Measurements from ENCODE around the gene SCTR. TPM values are rescaled to one million over a fixed set of nuclear protein-coding genes. Genes with fewer than 3 reads are reported as not detected.

Gene SCTR
- polyA plus RNA-seq, 3 donors = not detected

DNA sequence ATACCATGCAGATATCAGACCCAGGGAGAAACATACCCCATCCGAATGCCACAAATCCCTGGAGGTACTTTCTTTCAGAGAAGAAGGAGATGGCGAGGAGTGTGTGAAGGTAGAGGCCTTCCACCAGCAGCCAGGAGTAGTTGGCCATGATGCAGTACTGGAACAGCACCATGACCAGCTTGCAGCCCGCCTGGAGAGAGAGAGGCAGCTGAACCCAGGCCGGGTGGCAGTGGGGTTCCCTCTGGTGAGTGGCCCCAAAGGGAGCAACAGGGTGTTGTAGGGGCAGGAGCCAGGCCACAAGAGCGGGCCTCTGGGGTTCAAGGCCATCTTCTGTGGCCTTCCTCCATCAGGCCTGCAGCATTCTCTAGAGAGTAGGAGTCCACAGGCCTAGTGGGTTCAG is 62.5 kb downstream of the SCTR start:
- Histone ChIP-seq H4K20me1 (ENCODE audit: insufficient read depth, low read length) (no peaks in the 10 kb centered on the region), H2AFZ (ENCODE audit: insufficient read depth, low read depth, low read length, poor library complexity, severe bottlenecking) (no peak overlapping the region), H3K9me3 (replicated peaks in 1 of 2; ENCODE audit: control insufficient read depth in 1 of 2, insufficient read depth in 1 of 2, low read length in 2 of 2) (no peaks in the 10 kb centered on the region), H3K9ac (ENCODE audit: insufficient read depth, low read length, poor library complexity, severe bottlenecking) (no peak overlapping the region), H3K4me1 (ENCODE audit: control insufficient read depth in 1 of 2, insufficient read depth in 2 of 2, low read length in 2 of 2) (no peaks in the 10 kb centered on the region), H3K4me2 (replicated peaks; ENCODE audit: extremely low read depth, low read length, poor library complexity, severe bottlenecking) (no peak overlapping the region), H3K36me3 (replicated peaks in 1 of 2; ENCODE audit: control insufficient read depth in 1 of 2, insufficient read depth in 2 of 2, low read length in 2 of 2) (no peaks in the 10 kb centered on the region), H3K27me3 (ENCODE audit: control insufficient read depth in 2 of 2, insufficient read depth in 2 of 2, low read length in 2 of 2) (no peaks in the 10 kb centered on the region), H3K4me3 (replicated peaks in 1 of 3; ENCODE audit: low read depth in 2 of 3, low read length in 3 of 3) (no peak overlapping the region), H3K79me2 (ENCODE audit: insufficient read depth, low read length) (no peaks in the 10 kb centered on the region), H3K27ac (ENCODE audit: low read depth in 1 of 2, low read length in 2 of 2) (no peak overlapping the region)
- WGBS (ENCODE audit: insufficient coverage) = 96% methylated on average over 4 of the region's 5 CpGs
- H3K4me3 Mint-ChIP-seq = no peak overlapping the region
- peaks cover 0 to 3% (median 2%) of the 10 kb centered on the region in 3 donors for H3K27me3 Mint-ChIP-seq (ENCODE audit: low read depth in 3 of 3)
- no peak for TF ChIP-seq CTCF (IDR thresholded peaks at IDR 0.05)
- no peak overlapping the region for H3K27ac Mint-ChIP-seq
- no peaks in the 10 kb centered on the region for H3K4me1 Mint-ChIP-seq
- peaks cover 0 to 4% (median 0%) of the 10 kb centered on the region in 7 donors for H3K9me3 Mint-ChIP-seq
- H3K36me3 Mint-ChIP-seq = no peaks in the 10 kb centered on the region
- no peak for DNase-seq
- intact Hi-C loops (cut with micrococcal nuclease) = no loop called here

- Histone ChIP-seq H2AFZ (ENCODE audit: insufficient read depth, low read depth, low read length, poor library complexity, severe bottlenecking) (no peak overlapping the region), H3K79me2 (ENCODE audit: insufficient read depth, low read length) (no peaks in the 10 kb centered on the region), H3K9ac (ENCODE audit: insufficient read depth, low read length, poor library complexity, severe bottlenecking) (no peak overlapping the region), H3K4me3 (replicated peaks in 1 of 3; ENCODE audit: low read depth in 2 of 3, low read length in 3 of 3) (no peak overlapping the region), H3K9me3 (replicated peaks in 1 of 2; ENCODE audit: control insufficient read depth in 1 of 2, insufficient read depth in 1 of 2, low read length in 2 of 2) (no peaks in the 10 kb centered on the region), H3K27ac (ENCODE audit: low read depth in 1 of 2, low read length in 2 of 2) (no peak overlapping the region), H3K36me3 (replicated peaks in 1 of 2; ENCODE audit: control insufficient read depth in 1 of 2, insufficient read depth in 2 of 2, low read length in 2 of 2) (no peaks in the 10 kb centered on the region), H4K20me1 (ENCODE audit: insufficient read depth, low read length) (no peaks in the 10 kb centered on the region), H3K4me1 (ENCODE audit: control insufficient read depth in 1 of 2, insufficient read depth in 2 of 2, low read length in 2 of 2) (no peaks in the 10 kb centered on the region), H3K4me2 (replicated peaks; ENCODE audit: extremely low read depth, low read length, poor library complexity, severe bottlenecking) (no peak overlapping the region), H3K27me3 (ENCODE audit: control insufficient read depth in 2 of 2, insufficient read depth in 2 of 2, low read length in 2 of 2) (no peaks in the 10 kb centered on the region)
- Mint-ChIP-seq H3K27ac (no peak overlapping the region), H3K4me1 (no peaks in the 10 kb centered on the region), H3K36me3 (no peaks in the 10 kb centered on the region), H3K9me3 (peaks cover 0 to 4% (median 0%) of the 10 kb centered on the region in 7 donors), H3K4me3 (no peak overlapping the region), H3K27me3 (ENCODE audit: low read depth in 3 of 3) (peaks cover 7 to 12% (median 9%) of the 10 kb centered on the region in 3 donors)
- intact Hi-C loops (cut with micrococcal nuclease) = no loop called here
- 89% methylated on average over 2 of the region's 2 CpGs for WGBS (ENCODE audit: insufficient coverage)
- DNase-seq = no peak
- no peak for TF ChIP-seq CTCF (IDR thresholded peaks at IDR 0.05)
These were observed 64.2 kb downstream of the SCTR start for GRCh38 chr2:119460076-119460475.

Measured in CD14-positive monocyte (primary cell).